Spleen (tissue), 11 donors: ENCODE results near the gene EYS. TPM values are rescaled to one million over a fixed set of nuclear protein-coding genes. Genes with fewer than 3 reads are reported as not detected.

Source experiments
- DNase-seq: peaks from one replicate; pipeline ENCODE4 v3.0.0-alpha.2; 2020
- H3K27ac ChIP-seq, 8 donors: fragments of 200-600 bp; sonication (generic) in 7 of 8; 1 replicate in 4 of 8; 2 replicates in 4 of 8; pipeline versions ENCODE4 v1.5.0 to v1.8.0; 2016 to 2021; ENCODE audit warnings: inconsistent platforms in 4 of 8, mild to moderate bottlenecking in 4 of 8, moderate library complexity in 1 of 8
- H3K27me3 ChIP-seq, 7 donors: fragments of 200-600 bp; sonication (generic) in 6 of 7; replicated peaks in 1 of 7; 1 replicate in 4 of 7; 2 replicates in 3 of 7; pipeline versions ENCODE4 v1.5.0 to v1.8.0; 2016 to 2021; ENCODE audit warnings: inconsistent platforms in 3 of 7, mild to moderate bottlenecking in 1 of 7
- H3K36me3 ChIP-seq, 6 donors: fragments of 200-600 bp; sonication (generic) in 5 of 6; 1 replicate in 4 of 6; 2 replicates in 2 of 6; pipeline versions ENCODE4 v1.5.0 to v1.8.0; 2016 to 2021; ENCODE audit warnings: inconsistent platforms in 2 of 6
- H3K4me1 ChIP-seq, 6 donors: fragments of 200-600 bp; sonication (generic) in 5 of 6; 1 replicate in 3 of 6; 2 replicates in 3 of 6; pipeline versions ENCODE4 v1.5.0 to v1.8.0; 2016 to 2021; ENCODE audit warnings: inconsistent platforms in 3 of 6
- H3K4me3 ChIP-seq, 8 donors: fragments of 200-600 bp; sonication (generic) in 7 of 8; 1 replicate in 4 of 8; 2 replicates in 4 of 8; pipeline versions ENCODE4 v1.5.0 to v1.8.0; 2016 to 2021; ENCODE audit warnings: inconsistent platforms in 4 of 8, mild to moderate bottlenecking in 4 of 8, moderate library complexity in 2 of 8
- H3K9me3 ChIP-seq, 8 donors: fragments of 200-600 bp; sonication (generic) in 7 of 8; 1 replicate in 4 of 8; 2 replicates in 4 of 8; pipeline versions ENCODE4 v1.5.0 to v1.8.0; 2016 to 2021; ENCODE audit warnings: inconsistent platforms in 4 of 8
- CTCF ChIP-seq, 11 experiments: fragments of 200-600 bp in 7 of 11; fragments of 450-650 bp in 4 of 11; sonication (generic) in 4 of 11; IDR thresholded peaks in 8 of 11; conservative IDR thresholded peaks in 3 of 11; 1 replicate in 7 of 11; 2 replicates in 4 of 11; pipeline versions ENCODE4 v1.4.0 to v1.8.0; 2016 to 2021; ENCODE audit warnings: antibody characterized with exemption in 11 of 11, inconsistent platforms in 4 of 11, mild to moderate bottlenecking in 1 of 11
- POLR2A ChIP-seq, 3 donors: fragments of 450-650 bp; IDR thresholded peaks; one replicate each; pipeline ENCODE4 v1.5.1; 2017; ENCODE audit warnings: antibody characterized with exemption in 3 of 3, mild to moderate bottlenecking in 1 of 3
- POLR2AphosphoS5 ChIP-seq, 3 donors: sonication (generic); formaldehyde crosslinking; IDR thresholded peaks; one replicate each; pipeline ENCODE4 v1.5.1; 2017; ENCODE audit warnings: antibody characterized with exemption in 3 of 3
- WGBS, 5 donors: extraction: QIAGEN DNeasy Blood & Tissue Kit in 3 of 5; methylation state at CpG; one replicate each; pipeline versions ENCODE4 v1.1.5 to v1.1.7; 2013 to 2018; 5-methylcytosine and 5-hydroxymethylcytosine counted together
- intact Hi-C: fragments of 100-400 bp; cut with DNase I; formaldehyde crosslinking; loops from one replicate; pipeline ENCODE4 v1.15.0; 2023; ENCODE audit warnings: low total_unique reads
- polyA plus RNA-seq, 3 donors: library from polyadenylated mRNA; stranded (reverse); fragments of 200-250 nt; gene quantifications; one replicate each; pipeline ENCODE4 v1.2.1, GENCODE V29; 2013
- total RNA-seq, 7 donors: library from RNA; depleted of rRNA in 3 of 7; stranded (reverse); fragments of >200 nt in 3 of 7; fragmentation: NEBNext Ultra II Directional in 4 of 7; extraction: Animal tissue kit (Norgen Biotek cat#: 25700) in 4 of 7; gene quantifications; one replicate each; pipeline versions ENCODE4 v1.1.0 to v1.2.1, GENCODE V29; 2016 to 2021
- donor health status: healthy with polysubstance abuse.
- donor health status: DM: no; HTN: no; CAD: no; lungs with moderate emphysema.
- donor health status: DM: no; HTN: no; CAD: no.
- donor health status: Bipolar disorder and iron deficiency.
- donor health status: healthy.
- donor health status: DM: no; HTN: no; CAD: no.
- donor health status: DM: yes; HTN: yes; CAD: no.

EYS gene
- total and polyA plus RNA-seq, 10 donors: under 0.01 to 0.72 (median 0.28) TPM; not detected in 5

GRCh38 chr6:64507661-64508060 lies 1199.4 kb downstream of the EYS start:
- Histone ChIP-seq H3K4me1 (no peaks in the 10 kb centered on the region), H3K9me3 (no peaks in the 10 kb centered on the region), H3K27me3 (no peaks in the 10 kb centered on the region), H3K36me3 (no peaks in the 10 kb centered on the region), H3K4me3 (no peak overlapping the region), H3K27ac (no peak overlapping the region)
- WGBS, 5 donors: 74 to 91% (median 86%) methylated on average over 3 of the region's 3 CpGs
- intact Hi-C loops: no loop called here
- no peak for DNase-seq
- TF ChIP-seq CTCF (IDR thresholded peaks at IDR 0.05 in 8 of 11, conservative IDR thresholded peaks at IDR 0.05 in 3 of 11) (no peak), POLR2A (IDR thresholded peaks at IDR 0.05) (no peak), POLR2AphosphoS5 (IDR thresholded peaks at IDR 0.05) (no peak)

- WGBS, 5 donors: 34 to 77% (median 70%) methylated on average over 4 of the region's 4 CpGs
- Histone ChIP-seq H3K4me3 (no peak overlapping the region), H3K27me3 (no peaks in the 10 kb centered on the region), H3K9me3 (no peaks in the 10 kb centered on the region), H3K4me1 (no peaks in the 10 kb centered on the region), H3K36me3 (no peaks in the 10 kb centered on the region), H3K27ac (peak overlapping the region in 1 of 8 donors; percentile 12)
- TF ChIP-seq POLR2AphosphoS5 (IDR thresholded peaks at IDR 0.05) (no peak), POLR2A (IDR thresholded peaks at IDR 0.05) (no peak), CTCF (IDR thresholded peaks at IDR 0.05 in 8 of 11, conservative IDR thresholded peaks at IDR 0.05 in 3 of 11) (peak in 1 of 11 experiments; percentile 20)
- intact Hi-C loops: no loop called here
- DNase-seq: peak; percentile 52
Measured at GRCh38 chr6:64505312-64505711, 1201.7 kb downstream of the EYS start.

GRCh38 chr6:64504503-64504902 lies 1202.5 kb downstream of the EYS start:
- H3K36me3 ChIP-seq: no peaks in the 10 kb centered on the region
- no peaks in the 10 kb centered on the region for H3K4me1 ChIP-seq
- intact Hi-C loops: no loop called here
- no peak overlapping the region for H3K4me3 ChIP-seq
- H3K27me3 ChIP-seq: no peaks in the 10 kb centered on the region
- 61 to 88% (median 78%) methylated on average over 2 of the region's 2 CpGs for WGBS, 5 donors
- peak overlapping the region in 1 of 8 donors; percentile 39 for H3K27ac ChIP-seq
- H3K9me3 ChIP-seq: no peaks in the 10 kb centered on the region
- no peak for TF ChIP-seq POLR2A (IDR thresholded peaks at IDR 0.05)
- no peak for TF ChIP-seq POLR2AphosphoS5 (IDR thresholded peaks at IDR 0.05)
- TF ChIP-seq CTCF (IDR thresholded peaks at IDR 0.05 in 8 of 11, conservative IDR thresholded peaks at IDR 0.05 in 3 of 11): no peak
- no peak for DNase-seq

GRCh38 chr6:64502801-64503200 lies 1204.2 kb downstream of the EYS start:
- H3K27ac ChIP-seq: no peak overlapping the region
- WGBS, 5 donors: 21 to 33% (median 28%) methylated on average over 2 of the region's 2 CpGs
- H3K4me3 ChIP-seq: no peak overlapping the region
- no peak for DNase-seq
- intact Hi-C loops: no loop called here
- no peaks in the 10 kb centered on the region for H3K4me1 ChIP-seq
- peaks cover 0 to 7% (median 0%) of the 10 kb centered on the region in 8 donors for H3K9me3 ChIP-seq
- TF ChIP-seq CTCF (IDR thresholded peaks at IDR 0.05 in 8 of 11, conservative IDR thresholded peaks at IDR 0.05 in 3 of 11) (no peak), POLR2AphosphoS5 (IDR thresholded peaks at IDR 0.05) (no peak), POLR2A (IDR thresholded peaks at IDR 0.05) (no peak)
- no peaks in the 10 kb centered on the region for H3K27me3 ChIP-seq
- H3K36me3 ChIP-seq: no peaks in the 10 kb centered on the region
